ENCODE data around the gene SAMD15.

SAMD15 gene

DNA sequence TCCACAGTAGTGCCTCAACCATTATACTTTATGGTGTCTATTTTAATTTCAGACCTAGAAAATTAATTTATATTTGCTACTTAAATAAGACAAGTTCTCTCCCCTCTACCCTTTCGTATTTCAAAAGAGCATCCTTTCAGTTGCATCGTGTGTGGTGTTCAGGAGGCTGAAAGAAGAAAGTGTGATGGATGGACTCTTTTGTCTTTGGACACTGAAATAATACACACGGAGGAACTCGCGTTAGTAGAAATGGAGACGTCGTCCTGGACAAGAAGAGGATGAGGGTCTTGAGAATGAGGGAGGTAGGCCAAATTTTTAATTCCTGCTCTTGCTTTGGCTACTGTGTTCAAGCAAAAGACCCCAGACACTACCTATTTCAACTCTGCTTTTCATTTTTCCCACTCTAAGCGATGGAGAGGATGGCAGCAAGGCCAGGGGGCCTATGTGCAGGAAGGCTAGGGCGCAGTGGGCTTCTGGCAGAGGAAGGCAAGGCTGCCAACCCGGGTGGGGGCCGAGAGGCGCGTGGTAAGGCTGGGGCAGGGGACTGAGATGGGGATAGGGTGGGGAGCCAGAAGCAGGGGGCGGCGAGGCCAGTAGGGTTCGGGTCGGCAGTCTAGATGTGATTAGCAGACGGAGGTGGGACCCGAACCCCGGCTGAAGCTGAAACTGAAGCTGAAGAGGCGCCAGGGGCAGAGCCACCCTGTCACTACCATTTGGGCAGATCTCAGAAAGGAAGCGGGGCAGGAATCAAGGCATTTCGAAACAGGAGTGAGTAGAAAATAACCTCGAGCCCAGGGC, 1.0 kb upstream of the SAMD15 start:
- ATAC-seq (ENCODE audit: insufficient read depth, low read depth): peak; percentile 50
- H3K9ac ChIP-seq (ENCODE audit: low read depth, low read length): peak overlapping the region; percentile 82
- H3K4me1 ChIP-seq (ENCODE audit: insufficient read depth, low read length): peaks cover 34% of the 10 kb centered on the region
- no peaks in the 10 kb centered on the region for H4K20me1 ChIP-seq (ENCODE audit: insufficient read depth, low read length)
- H3K79me2 ChIP-seq (ENCODE audit: insufficient read depth, low read length): peaks cover 49% of the 10 kb centered on the region
- no peaks in the 10 kb centered on the region for H3K27me3 ChIP-seq (ENCODE audit: insufficient read depth, low read length, poor library complexity)
- peak overlapping the region; percentile 71 for H3K4me3 ChIP-seq (ENCODE audit: low read depth in 1 of 2, low read length in 2 of 2)
- peak overlapping the region; percentile 76 for H3K27ac ChIP-seq (ENCODE audit: low read length)
- TF ChIP-seq, protein P1, sequence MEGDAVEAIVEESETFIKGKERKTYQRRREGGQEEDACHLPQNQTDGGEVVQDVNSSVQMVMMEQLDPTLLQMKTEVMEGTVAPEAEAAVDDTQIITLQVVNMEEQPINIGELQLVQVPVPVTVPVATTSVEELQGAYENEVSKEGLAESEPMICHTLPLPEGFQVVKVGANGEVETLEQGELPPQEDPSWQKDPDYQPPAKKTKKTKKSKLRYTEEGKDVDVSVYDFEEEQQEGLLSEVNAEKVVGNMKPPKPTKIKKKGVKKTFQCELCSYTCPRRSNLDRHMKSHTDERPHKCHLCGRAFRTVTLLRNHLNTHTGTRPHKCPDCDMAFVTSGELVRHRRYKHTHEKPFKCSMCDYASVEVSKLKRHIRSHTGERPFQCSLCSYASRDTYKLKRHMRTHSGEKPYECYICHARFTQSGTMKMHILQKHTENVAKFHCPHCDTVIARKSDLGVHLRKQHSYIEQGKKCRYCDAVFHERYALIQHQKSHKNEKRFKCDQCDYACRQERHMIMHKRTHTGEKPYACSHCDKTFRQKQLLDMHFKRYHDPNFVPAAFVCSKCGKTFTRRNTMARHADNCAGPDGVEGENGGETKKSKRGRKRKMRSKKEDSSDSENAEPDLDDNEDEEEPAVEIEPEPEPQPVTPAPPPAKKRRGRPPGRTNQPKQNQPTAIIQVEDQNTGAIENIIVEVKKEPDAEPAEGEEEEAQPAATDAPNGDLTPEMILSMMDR (IDR thresholded peaks at IDR 0.05; ENCODE audit: borderline replicate concordance, extremely low read depth, low read length, poor library complexity, severe bottlenecking): no peak
- no peak for TF ChIP-seq EZH2 (IDR thresholded peaks at IDR 0.05; ENCODE audit: borderline replicate concordance, low read depth, low read length, severe bottlenecking)
- H3K4me2 ChIP-seq (ENCODE audit: insufficient read depth, low read length): peak overlapping the region; percentile 97
- H3K36me3 ChIP-seq (ENCODE audit: insufficient read depth, low read length): 0 out of 2 replicates have a peak, but pooled peaks cover 5% of the 10 kb centered on the region
- DNase-seq: peak; percentile 58
- peak overlapping the region; percentile 88 for H2AFZ ChIP-seq (ENCODE audit: low read depth, low read length)
- no peaks in the 10 kb centered on the region for H3K9me3 ChIP-seq (ENCODE audit: insufficient read depth, low read length, severe bottlenecking)

DNA sequence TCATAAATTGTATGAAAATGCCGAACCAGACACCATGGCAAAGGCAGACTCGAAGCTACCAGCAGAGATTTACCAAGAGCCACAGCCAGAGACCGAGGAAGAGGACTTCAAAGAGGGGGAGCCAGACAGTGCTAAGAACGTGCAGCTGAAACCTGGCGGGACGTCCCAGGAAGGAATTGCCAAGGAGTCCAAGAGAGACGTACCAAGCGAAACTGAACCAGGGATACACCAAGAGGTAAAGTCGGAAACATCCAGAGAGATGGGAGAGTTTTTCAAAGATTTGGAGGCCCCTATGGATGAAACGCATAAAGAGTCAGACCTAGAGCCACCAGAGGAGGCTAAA, 294 bp downstream of the SAMD15 start:
- TF ChIP-seq, protein P1 (IDR thresholded peaks at IDR 0.05; ENCODE audit: borderline replicate concordance, extremely low read depth, low read length, poor library complexity, severe bottlenecking): no peak
- TF ChIP-seq EZH2 (IDR thresholded peaks at IDR 0.05; ENCODE audit: borderline replicate concordance, low read depth, low read length, severe bottlenecking): no peak

DNA sequence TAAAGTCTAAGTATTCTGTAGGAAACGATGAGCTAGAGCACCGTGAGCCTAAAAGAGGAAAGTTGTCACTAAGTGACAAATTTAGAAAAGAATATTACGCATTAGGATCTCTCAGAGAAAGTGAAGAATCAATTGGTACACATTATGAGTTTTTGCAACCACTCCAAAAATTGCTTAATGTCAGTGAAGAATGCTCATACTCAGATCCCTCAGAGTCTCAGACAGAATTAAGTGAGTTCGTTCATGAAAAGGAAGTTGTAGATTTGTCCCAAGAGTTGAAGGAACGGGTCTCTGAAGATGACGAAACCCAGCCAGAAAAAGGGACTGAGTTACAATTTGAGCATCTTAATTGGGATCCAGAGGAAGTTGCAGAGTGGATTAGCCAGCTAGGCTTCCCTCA, 1.5 kb downstream of the SAMD15 start:
- H3K9ac ChIP-seq (ENCODE audit: low read depth, low read length): no peak overlapping the region
- peaks cover 30% of the 10 kb centered on the region for H3K79me2 ChIP-seq (ENCODE audit: insufficient read depth, low read length)
- H3K27ac ChIP-seq (ENCODE audit: low read length): no peak overlapping the region
- DNase-seq: no peak
- H3K9me3 ChIP-seq (ENCODE audit: insufficient read depth, low read length, severe bottlenecking): no peaks in the 10 kb centered on the region
- H3K36me3 ChIP-seq (ENCODE audit: insufficient read depth, low read length): 0 out of 2 replicates have a peak, but pooled peaks cover under 1% of the 10 kb centered on the region
- no peaks in the 10 kb centered on the region for H3K27me3 ChIP-seq (ENCODE audit: insufficient read depth, low read length, poor library complexity)
- peaks cover 34% of the 10 kb centered on the region for H3K4me1 ChIP-seq (ENCODE audit: insufficient read depth, low read length)
- no peak overlapping the region for H3K4me2 ChIP-seq (ENCODE audit: insufficient read depth, low read length)
- H4K20me1 ChIP-seq (ENCODE audit: insufficient read depth, low read length): no peaks in the 10 kb centered on the region
- ATAC-seq (ENCODE audit: insufficient read depth, low read depth): no peak
- H3K4me3 ChIP-seq (ENCODE audit: low read depth in 1 of 2, low read length in 2 of 2): no peak overlapping the region
- H2AFZ ChIP-seq (ENCODE audit: low read depth, low read length): no peak overlapping the region
- TF ChIP-seq EZH2 (IDR thresholded peaks at IDR 0.05; ENCODE audit: borderline replicate concordance, low read depth, low read length, severe bottlenecking): no peak
- TF ChIP-seq, protein P1 (IDR thresholded peaks at IDR 0.05; ENCODE audit: borderline replicate concordance, extremely low read depth, low read length, poor library complexity, severe bottlenecking): no peak

More for the DNA sequence above, 294 bp downstream of the SAMD15 start:
- no peaks in the 10 kb centered on the region for H4K20me1 ChIP-seq (ENCODE audit: insufficient read depth, low read length)
- H3K4me2 ChIP-seq (ENCODE audit: insufficient read depth, low read length): peak overlapping the region; percentile 97
- no peaks in the 10 kb centered on the region for H3K27me3 ChIP-seq (ENCODE audit: insufficient read depth, low read length, poor library complexity)
- H3K4me3 ChIP-seq (ENCODE audit: low read depth in 1 of 2, low read length in 2 of 2): peak overlapping the region; percentile 71; a peak in 3 of 4 replicates
- no peaks in the 10 kb centered on the region for H3K9me3 ChIP-seq (ENCODE audit: insufficient read depth, low read length, severe bottlenecking)
- H3K27ac ChIP-seq (ENCODE audit: low read length): no peak overlapping the region
- peak overlapping the region; percentile 88 for H2AFZ ChIP-seq (ENCODE audit: low read depth, low read length)
- H3K9ac ChIP-seq (ENCODE audit: low read depth, low read length): peak overlapping the region; percentile 82
- peak; percentile 21 for ATAC-seq (ENCODE audit: insufficient read depth, low read depth)
- 0 out of 2 replicates have a peak, but pooled peaks cover 5% of the 10 kb centered on the region for H3K36me3 ChIP-seq (ENCODE audit: insufficient read depth, low read length)
- peaks cover 39% of the 10 kb centered on the region for H3K79me2 ChIP-seq (ENCODE audit: insufficient read depth, low read length)
- no peak for DNase-seq
- peaks cover 34% of the 10 kb centered on the region for H3K4me1 ChIP-seq (ENCODE audit: insufficient read depth, low read length)

Measured in DND-41 (cell line).